HEK293 (cell line): Measurements from ENCODE around the gene YJU2.

Experiments
- AEBP2 ChIP-seq: fragments of 450-650 bp; formaldehyde crosslinking; IDR thresholded peaks from 2 replicates; pipeline ENCODE4 v1.5.1; 2016; ENCODE audit warnings: missing biosample characterization, missing genetic modification characterization, borderline replicate concordance
- BCL11A ChIP-seq: fragments of 450-650 bp; formaldehyde crosslinking; IDR thresholded peaks from 2 replicates; pipeline ENCODE4 v1.5.1; 2016; ENCODE audit warnings: low read depth, missing biosample characterization, missing genetic modification characterization
- BCL11B ChIP-seq: fragments of 450-650 bp; formaldehyde crosslinking; IDR thresholded peaks from 2 replicates; pipeline ENCODE4 v1.5.1; 2016; ENCODE audit warnings: low read depth, missing biosample characterization, missing genetic modification characterization
- GLI4 ChIP-seq: fragments of 450-650 bp; formaldehyde crosslinking; IDR thresholded peaks from 2 replicates; pipeline ENCODE4 v1.5.1; 2016; ENCODE audit warnings: missing biosample characterization, missing genetic modification characterization
- GLIS1 ChIP-seq: fragments of 450-650 bp; formaldehyde crosslinking; IDR thresholded peaks from 2 replicates; pipeline ENCODE4 v1.5.1; 2016; ENCODE audit warnings: missing biosample characterization, missing genetic modification characterization
- HIC1 ChIP-seq: fragments of 450-650 bp; formaldehyde crosslinking; IDR thresholded peaks from 2 replicates; pipeline ENCODE4 v1.5.1; 2016; ENCODE audit warnings: missing biosample characterization, missing genetic modification characterization
- KLF1 ChIP-seq: fragments of 450-650 bp; formaldehyde crosslinking; IDR thresholded peaks from 2 replicates; pipeline ENCODE4 v1.5.1; 2016; ENCODE audit warnings: missing biosample characterization, missing genetic modification characterization
- PATZ1 ChIP-seq: fragments of 450-650 bp; formaldehyde crosslinking; IDR thresholded peaks from 2 replicates; pipeline ENCODE4 v1.5.1; 2016; ENCODE audit warnings: missing biosample characterization, missing genetic modification characterization
- PBX3 ChIP-seq: sonication (generic); formaldehyde crosslinking; IDR thresholded peaks from 2 replicates; pipeline ENCODE4 v1.8.1; 2022; ENCODE audit warnings: mild to moderate bottlenecking, moderate library complexity, missing genetic modification reagents
- ZFP37 ChIP-seq: fragments of 450-650 bp; formaldehyde crosslinking; IDR thresholded peaks from 2 replicates; pipeline ENCODE4 v1.5.1; 2016; ENCODE audit warnings: missing biosample characterization, missing genetic modification characterization
- ZFP41 ChIP-seq: fragments of 450-650 bp; formaldehyde crosslinking; IDR thresholded peaks from 2 replicates; pipeline ENCODE4 v1.5.1; 2016; ENCODE audit warnings: missing biosample characterization, missing genetic modification characterization, borderline replicate concordance
- ZNF10 ChIP-seq: fragments of 450-650 bp; formaldehyde crosslinking; IDR thresholded peaks from 2 replicates; pipeline ENCODE4 v1.5.1; 2017; ENCODE audit warnings: missing biosample characterization, missing genetic modification characterization
- ZNF138 ChIP-seq: fragments of 450-650 bp; formaldehyde crosslinking; IDR thresholded peaks from 2 replicates; pipeline ENCODE4 v1.5.1; 2016; ENCODE audit warnings: missing biosample characterization, missing genetic modification characterization, borderline replicate concordance
- ZNF16 ChIP-seq: fragments of 450-650 bp; formaldehyde crosslinking; IDR thresholded peaks from 2 replicates; pipeline ENCODE4 v1.5.1; 2016; ENCODE audit warnings: low read depth, missing biosample characterization, missing genetic modification characterization
- ZNF184 ChIP-seq: fragments of 450-650 bp; IDR thresholded peaks from 2 replicates; pipeline ENCODE4 v1.5.1; 2018; ENCODE audit warnings: missing biosample characterization, mild to moderate bottlenecking, missing genetic modification characterization
- ZNF19 ChIP-seq: fragments of 450-650 bp; formaldehyde crosslinking; IDR thresholded peaks from 2 replicates; pipeline ENCODE4; 2016; ENCODE audit warnings: missing biosample characterization, missing genetic modification characterization, low read depth
- ZNF23 ChIP-seq: fragments of 450-650 bp; formaldehyde crosslinking; IDR thresholded peaks from 2 replicates; pipeline ENCODE4 v1.5.1; 2016; ENCODE audit warnings: missing biosample characterization, missing genetic modification characterization, borderline replicate concordance
- ZNF24 ChIP-seq: fragments of 450-650 bp; formaldehyde crosslinking; IDR thresholded peaks from 2 replicates; pipeline ENCODE4 v1.5.1; 2016; ENCODE audit warnings: missing biosample characterization, missing genetic modification characterization
- ZNF311 ChIP-seq: fragments of 450-650 bp; formaldehyde crosslinking; IDR thresholded peaks from 2 replicates; pipeline ENCODE4 v1.5.1; 2017; ENCODE audit warnings: missing biosample characterization, missing genetic modification characterization, borderline replicate concordance
- ZNF335 ChIP-seq: fragments of 450-650 bp; formaldehyde crosslinking; conservative IDR thresholded peaks from 2 replicates; pipeline ENCODE4 v1.5.1; 2016; ENCODE audit warnings: missing biosample characterization, missing genetic modification characterization
- ZNF37A ChIP-seq: fragments of 450-650 bp; IDR thresholded peaks from 2 replicates; pipeline ENCODE4 v1.5.1; 2018; ENCODE audit warnings: missing biosample characterization, missing genetic modification characterization
- ZNF398 ChIP-seq: fragments of 450-650 bp; formaldehyde crosslinking; IDR thresholded peaks from 2 replicates; pipeline ENCODE4 v1.5.1; 2017; ENCODE audit warnings: missing biosample characterization, missing genetic modification characterization
- ZNF433 ChIP-seq: fragments of 450-650 bp; formaldehyde crosslinking; IDR thresholded peaks from 2 replicates; pipeline ENCODE4 v1.5.1; 2016; ENCODE audit warnings: missing biosample characterization, missing genetic modification characterization, low read depth
- ZNF48 ChIP-seq: fragments of 450-650 bp; formaldehyde crosslinking; IDR thresholded peaks from 2 replicates; pipeline ENCODE4 v1.5.1; 2016; ENCODE audit warnings: missing biosample characterization, missing genetic modification characterization
- ZNF558 ChIP-seq: fragments of 450-650 bp; formaldehyde crosslinking; IDR thresholded peaks from 2 replicates; pipeline ENCODE4 v1.5.1; 2016; ENCODE audit warnings: missing biosample characterization, missing genetic modification characterization
- ZNF580 ChIP-seq: fragments of 450-650 bp; formaldehyde crosslinking; IDR thresholded peaks from 2 replicates; pipeline ENCODE4 v1.5.1; 2016; ENCODE audit warnings: missing biosample characterization, missing genetic modification characterization
- ZNF624 ChIP-seq: fragments of 450-650 bp; formaldehyde crosslinking; IDR thresholded peaks from 2 replicates; pipeline ENCODE4 v1.5.1; 2017; ENCODE audit warnings: missing biosample characterization, missing genetic modification characterization
- ZNF654 ChIP-seq: fragments of 450-650 bp; formaldehyde crosslinking; IDR thresholded peaks from 2 replicates; pipeline ENCODE4 v1.5.1; 2016; ENCODE audit warnings: low read depth, missing biosample characterization, missing genetic modification characterization
- ZNF830 ChIP-seq: fragments of 450-650 bp; IDR thresholded peaks from 2 replicates; pipeline ENCODE4 v1.5.0; 2018; ENCODE audit warnings: missing biosample characterization, missing genetic modification characterization, low read depth, mild to moderate bottlenecking, moderate library complexity

The YJU2 gene

GRCh38 chr19:4267101-4267900 lies 20.4 kb downstream of the YJU2 start (continued):
- TF ChIP-seq PATZ1 (tag by site-specific recombination) (peak; percentile 96), ZNF24 (tag by site-specific recombination) (0 out of 2 replicates have a peak, but pooled peaks have one; percentile 30), ZNF335 (tag by site-specific recombination) (0 out of 2 replicates have a peak, but pooled peaks have one; percentile 12), GLI4 (tag by site-specific recombination) (peak; percentile 100), ZNF311 (tag by site-specific recombination) (no peak), ZNF23 (tag by site-specific recombination) (no peak), BCL11A (0 out of 2 replicates have a peak, but pooled peaks have one; percentile 18), ZNF138 (tag by site-specific recombination) (no peak), ZNF830 (tag by site-specific recombination) (no peak), GLIS1 (tag by site-specific recombination) (peak; percentile 22; the same call in 1 of the 2 replicates), ZFP41 (tag by site-specific recombination) (no peak), HIC1 (no peak; the same call in 1 of the 2 replicates), ZNF580 (tag by site-specific recombination) (peak; percentile 87), ZNF433 (tag by site-specific recombination) (no peak), AEBP2 (tag by site-specific recombination) (no peak), ZNF624 (tag by site-specific recombination) (no peak), ZNF10 (tag by site-specific recombination) (no peak), ZNF558 (no peak), BCL11B (tag by site-specific recombination) (no peak; the same call in 1 of the 2 replicates), ZFP37 (tag by site-specific recombination) (no peak), ZNF19 (tag by site-specific recombination) (no peak), ZNF48 (tag by site-specific recombination) (no peak), PBX3 (no peak), ZNF398 (no peak), ZNF184 (tag by site-specific recombination) (no peak), ZNF37A (tag by site-specific recombination) (no peak), ZNF654 (peak; percentile 99), KLF1 (tag by site-specific recombination) (peak; percentile 5; the same call in 1 of the 2 replicates), ZNF16 (tag by site-specific recombination) (peak; percentile 98)
